Stomach (tissue), 9 donors: ENCODE measurements around the gene SLC4A7. TPM values are rescaled to one million over a fixed set of nuclear protein-coding genes. Genes with fewer than 3 reads are reported as not detected.

Experiments used
- DNase-seq, 2 donors: peaks; one replicate each; pipeline versions ENCODE4 v3.0.0 to v3.0.0-alpha.2; 2013 to 2019
- H3K27ac ChIP-seq, 5 donors: fragments of 200-600 bp in 4 of 5; sonication (generic) in 4 of 5; one replicate each; pipeline ENCODE4 v1.5.1; 2013 to 2019; ENCODE audit warnings: mild to moderate bottlenecking in 1 of 5, moderate library complexity in 1 of 5
- H3K27me3 ChIP-seq, 3 donors: fragments of 200-600 bp; sonication (generic); one replicate each; pipeline ENCODE4 v1.5.1; 2017 to 2019; ENCODE audit warnings: mixed run types in 1 of 3
- H3K36me3 ChIP-seq, 4 donors: fragments of 200-600 bp; sonication (generic); 1 replicate in 3 of 4; 2 replicates in 1 of 4; pipeline ENCODE4 v1.5.1; 2016 to 2019
- H3K4me1 ChIP-seq, 4 donors: fragments of 200-600 bp; sonication (generic); one replicate each; pipeline ENCODE4 v1.5.1; 2016 to 2019
- H3K4me3 ChIP-seq, 4 donors: fragments of 200-600 bp; sonication (generic) in 3 of 4; one replicate each; pipeline ENCODE4 v1.5.1; 2016 to 2019; ENCODE audit warnings: mild to moderate bottlenecking in 1 of 4
- H3K9me3 ChIP-seq, 4 donors: fragments of 200-600 bp; sonication (generic); one replicate each; pipeline ENCODE4 v1.5.1; 2016 to 2019
- EP300 ChIP-seq: sonication (generic); formaldehyde crosslinking; IDR thresholded peaks from one replicate; pipeline ENCODE4 v1.6.1; 2017; ENCODE audit warnings: antibody characterized with exemption
- POLR2A ChIP-seq, 4 donors: fragments of 450-650 bp; IDR thresholded peaks; one replicate each; pipeline ENCODE4 v1.6.1; 2016; ENCODE audit warnings: antibody characterized with exemption in 4 of 4, control low read depth in 2 of 4, mild to moderate bottlenecking in 1 of 4, moderate library complexity in 1 of 4
- POLR2AphosphoS5 ChIP-seq, 3 donors: sonication (generic); formaldehyde crosslinking; IDR thresholded peaks; one replicate each; pipeline ENCODE4 v1.6.1; 2016; ENCODE audit warnings: antibody characterized with exemption in 3 of 3
- WGBS, 5 donors: extraction: QIAGEN DNeasy Blood & Tissue Kit in 3 of 5; methylation state at CpG; one replicate each; pipeline versions ENCODE4 v1.1.5 to v1.1.7; 2013 to 2018; 5-methylcytosine and 5-hydroxymethylcytosine counted together
- intact Hi-C: fragments of 100-400 bp; cut with DNase I; formaldehyde crosslinking; loops from one replicate; pipeline ENCODE4 v1.15.1; 2023; ENCODE audit warnings: low total_unique reads
- polyA plus RNA-seq, 3 donors: library from polyadenylated mRNA; stranded (reverse); fragments of 200-250 nt; gene quantifications; one replicate each; pipeline ENCODE4 v1.2.3, GENCODE V29; 2013
- total RNA-seq, 5 donors: library from RNA; depleted of rRNA; stranded (reverse); fragments of >200 nt; gene quantifications; one replicate each; pipeline versions ENCODE4 v1.1.0 to v1.2.3, GENCODE V29; 2014 to 2016
- TF ChIP-seq, protein P1 (sequence below), 7 experiments: fragments of 450-650 bp in 4 of 7; fragments of 200-600 bp in 3 of 7; sonication (generic) in 3 of 7; IDR thresholded peaks; one replicate each; pipeline ENCODE4 v1.5.1; 2016 to 2019; ENCODE audit warnings: antibody characterized with exemption in 7 of 7, control low read depth in 2 of 7, mild to moderate bottlenecking in 1 of 7
- donor health status: healthy with polysubstance abuse.
- donor health status: Bipolar disorder and iron deficiency.
- donor health status: healthy.

SLC4A7 gene
- total and polyA plus RNA-seq, 8 donors = 1.6 to 212 (median 27.7) TPM

GRCh38 chr3:27384191-27384590 lies 100.0 kb downstream of the SLC4A7 start:
- no peak for DNase-seq
- H3K4me1 ChIP-seq = peaks cover 0 to 9% (median 4%) of the 10 kb centered on the region in 4 donors
- no peak overlapping the region for H3K27ac ChIP-seq
- no peaks in the 10 kb centered on the region for H3K9me3 ChIP-seq
- no peaks in the 10 kb centered on the region for H3K27me3 ChIP-seq
- H3K4me3 ChIP-seq = no peak overlapping the region
- intact Hi-C loops = no loop called here
- peaks cover 0 to 47% (median 40%) of the 10 kb centered on the region in 4 donors for H3K36me3 ChIP-seq
- WGBS, 5 donors = 94 to 98% (median 95%) methylated on average over 1 of the region's 1 CpG
- TF ChIP-seq POLR2AphosphoS5 (IDR thresholded peaks at IDR 0.05) = no peak
- TF ChIP-seq, protein P1, sequence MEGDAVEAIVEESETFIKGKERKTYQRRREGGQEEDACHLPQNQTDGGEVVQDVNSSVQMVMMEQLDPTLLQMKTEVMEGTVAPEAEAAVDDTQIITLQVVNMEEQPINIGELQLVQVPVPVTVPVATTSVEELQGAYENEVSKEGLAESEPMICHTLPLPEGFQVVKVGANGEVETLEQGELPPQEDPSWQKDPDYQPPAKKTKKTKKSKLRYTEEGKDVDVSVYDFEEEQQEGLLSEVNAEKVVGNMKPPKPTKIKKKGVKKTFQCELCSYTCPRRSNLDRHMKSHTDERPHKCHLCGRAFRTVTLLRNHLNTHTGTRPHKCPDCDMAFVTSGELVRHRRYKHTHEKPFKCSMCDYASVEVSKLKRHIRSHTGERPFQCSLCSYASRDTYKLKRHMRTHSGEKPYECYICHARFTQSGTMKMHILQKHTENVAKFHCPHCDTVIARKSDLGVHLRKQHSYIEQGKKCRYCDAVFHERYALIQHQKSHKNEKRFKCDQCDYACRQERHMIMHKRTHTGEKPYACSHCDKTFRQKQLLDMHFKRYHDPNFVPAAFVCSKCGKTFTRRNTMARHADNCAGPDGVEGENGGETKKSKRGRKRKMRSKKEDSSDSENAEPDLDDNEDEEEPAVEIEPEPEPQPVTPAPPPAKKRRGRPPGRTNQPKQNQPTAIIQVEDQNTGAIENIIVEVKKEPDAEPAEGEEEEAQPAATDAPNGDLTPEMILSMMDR (IDR thresholded peaks at IDR 0.05) = no peak
- TF ChIP-seq EP300 = no peak
- no peak for TF ChIP-seq POLR2A (IDR thresholded peaks at IDR 0.05)

DNA sequence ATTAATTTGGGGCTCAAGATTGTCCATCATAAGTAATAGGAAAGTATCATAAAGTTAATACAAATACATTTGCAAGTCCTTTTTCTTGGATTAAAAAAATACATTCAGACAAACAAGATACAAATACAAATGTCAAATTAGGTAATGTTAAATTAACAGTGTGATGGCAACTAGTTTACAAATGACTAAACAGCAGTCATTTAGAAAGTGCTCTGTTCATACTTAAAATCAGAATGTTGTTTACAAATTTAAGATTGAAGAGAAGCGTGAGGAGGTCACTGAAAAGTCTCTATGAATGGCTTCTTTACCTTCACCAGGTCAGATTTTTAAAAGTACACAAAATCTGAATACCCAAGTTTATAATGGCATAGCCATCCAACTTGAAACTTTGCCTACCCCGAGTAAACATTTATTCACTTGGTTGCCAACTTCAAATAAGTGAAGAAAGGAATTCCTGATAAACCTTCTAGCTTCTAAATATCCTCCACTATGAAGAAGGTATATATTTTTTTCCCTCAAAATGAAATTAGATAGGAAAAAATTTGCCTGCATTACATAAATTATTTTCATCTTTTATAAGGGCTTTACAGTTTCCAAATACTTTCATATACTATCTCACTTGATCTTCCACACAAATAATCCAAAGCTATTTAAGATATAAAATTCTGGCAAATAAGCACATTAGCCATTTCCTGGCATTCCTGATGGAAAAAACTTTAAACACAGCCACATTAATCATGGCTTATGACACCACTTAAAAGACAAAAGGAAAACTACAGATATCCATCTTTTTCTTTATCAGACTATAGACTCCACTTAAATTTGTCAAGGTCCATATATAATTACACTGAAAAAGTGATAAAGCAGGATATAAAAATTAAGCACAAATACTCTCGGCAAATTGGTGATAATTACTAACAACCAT lies 103.5 kb downstream of the SLC4A7 start:
- WGBS, 5 donors = 30 to 56% (median 37%) methylated on average over 3 of the region's 3 CpGs
- intact Hi-C loops = no loop called here
- H3K36me3 ChIP-seq = peaks cover 0 to 50% (median 43%) of the 10 kb centered on the region in 4 donors
- TF ChIP-seq POLR2AphosphoS5 (IDR thresholded peaks at IDR 0.05) = no peak
- TF ChIP-seq POLR2A (IDR thresholded peaks at IDR 0.05) = no peak
- TF ChIP-seq, protein P1 (IDR thresholded peaks at IDR 0.05) = no peak
- no peak for TF ChIP-seq EP300
- H3K4me1 ChIP-seq = peaks cover 0 to 9% (median 4%) of the 10 kb centered on the region in 4 donors
- H3K4me3 ChIP-seq = no peak overlapping the region
- no peaks in the 10 kb centered on the region for H3K27me3 ChIP-seq
- no peaks in the 10 kb centered on the region for H3K9me3 ChIP-seq
- no peak for DNase-seq
- no peak overlapping the region for H3K27ac ChIP-seq

DNA sequence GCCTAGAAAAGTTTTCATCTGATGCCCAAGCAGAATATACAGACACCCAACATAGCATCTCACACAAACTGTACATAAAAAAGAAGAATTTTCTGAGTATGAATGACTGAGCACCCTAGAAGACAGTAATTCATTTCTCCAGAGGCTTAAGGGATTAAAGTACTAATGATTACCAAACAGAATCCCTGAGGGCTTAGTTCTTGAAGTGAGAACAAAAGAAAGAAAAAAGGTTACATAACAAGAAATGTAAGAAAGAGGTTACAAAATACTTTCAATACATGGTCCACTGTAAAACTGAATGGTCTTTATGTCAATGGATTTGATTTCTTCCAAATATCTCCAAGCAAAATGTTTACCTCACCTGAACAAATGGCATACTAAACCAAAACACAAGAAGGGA lies 105.9 kb downstream of the SLC4A7 start:
- H3K27me3 ChIP-seq = no peaks in the 10 kb centered on the region
- H3K27ac ChIP-seq = no peak overlapping the region
- intact Hi-C loops = no loop called here
- peaks cover 0 to 9% (median 4%) of the 10 kb centered on the region in 4 donors for H3K4me1 ChIP-seq
- peaks cover 0 to 29% (median 22%) of the 10 kb centered on the region in 4 donors for H3K36me3 ChIP-seq
- no peak for DNase-seq
- TF ChIP-seq POLR2AphosphoS5 (IDR thresholded peaks at IDR 0.05) = no peak
- TF ChIP-seq POLR2A (IDR thresholded peaks at IDR 0.05) = no peak
- no peak for TF ChIP-seq EP300
- TF ChIP-seq, protein P1 (IDR thresholded peaks at IDR 0.05) = no peak
- H3K9me3 ChIP-seq = no peaks in the 10 kb centered on the region
- no peak overlapping the region for H3K4me3 ChIP-seq

GRCh38 chr3:27376109-27376772 lies 107.9 kb downstream of the SLC4A7 start:
- Histone ChIP-seq H3K9me3 (no peaks in the 10 kb centered on the region), H3K36me3 (peaks cover 0 to 12% (median 5%) of the 10 kb centered on the region in 4 donors), H3K27ac (no peak overlapping the region), H3K4me1 (peaks cover 0 to 9% (median 4%) of the 10 kb centered on the region in 4 donors), H3K27me3 (no peaks in the 10 kb centered on the region), H3K4me3 (no peak overlapping the region)
- intact Hi-C loops = no loop called here
- 51 to 72% (median 61%) methylated on average over 6 of the region's 6 CpGs for WGBS, 5 donors
- TF ChIP-seq POLR2A (IDR thresholded peaks at IDR 0.05) (no peak), EP300 (no peak), POLR2AphosphoS5 (IDR thresholded peaks at IDR 0.05) (no peak)
- TF ChIP-seq, protein P1 (IDR thresholded peaks at IDR 0.05) = no peak
- no peak for DNase-seq
